ENCODE results near the gene RXRA.

RXRA gene

GRCh38 chr9:134325813-134326723 is at the start of gene RXRA:
TSS of gene RXRA (plus strand) at chr9:134326455. CDS start at chr9:134326632, 177 bp downstream.
- DNase-seq (ENCODE audit: insufficient read length, low spot score) (peak; percentile 72), FAIRE-seq (no peak)

GRCh38 chr9:134278286-134278685 is 48.0 kb upstream of the RXRA start:
- DNase-seq (ENCODE audit: insufficient read length, low spot score) (no peak), FAIRE-seq (no peak)

GRCh38 chr9:134278974-134279640 is 47.1 kb upstream of the RXRA start:
- DNase-seq (ENCODE audit: insufficient read length, low spot score): no peak
- peak; percentile 95 for FAIRE-seq

GRCh38 chr9:134282138-134282650 is 44.1 kb upstream of the RXRA start:
- no peak for FAIRE-seq
- DNase-seq (ENCODE audit: insufficient read length, low spot score): no peak

GRCh38 chr9:134283111-134283515 is 43.1 kb upstream of the RXRA start:
- DNase-seq (ENCODE audit: insufficient read length, low spot score): no peak
- no peak for FAIRE-seq

GRCh38 chr9:134283692-134284265 is 42.5 kb upstream of the RXRA start:
- no peak for FAIRE-seq

GRCh38 chr9:134284273-134284672 is 42.0 kb upstream of the RXRA start:
- FAIRE-seq (no peak), DNase-seq (ENCODE audit: insufficient read length, low spot score) (no peak)

More at GRCh38 chr9:134283692-134284265, 42.5 kb upstream of the RXRA start:
- no peak for DNase-seq (ENCODE audit: insufficient read length, low spot score)

GRCh38 chr9:134284741-134285140 is 41.5 kb upstream of the RXRA start:
- FAIRE-seq (no peak), DNase-seq (ENCODE audit: insufficient read length, low spot score) (no peak)

GRCh38 chr9:134285215-134285845 is 40.9 kb upstream of the RXRA start:
- FAIRE-seq: peak; percentile 89
- DNase-seq (ENCODE audit: insufficient read length, low spot score): no peak

GRCh38 chr9:134286471-134287245 is 39.6 kb upstream of the RXRA start:
- DNase-seq (ENCODE audit: insufficient read length, low spot score): no peak

GRCh38 chr9:134287591-134288491 is 38.4 kb upstream of the RXRA start:
- DNase-seq (ENCODE audit: insufficient read length, low spot score) (no peak), FAIRE-seq (no peak)

More at GRCh38 chr9:134286471-134287245, 39.6 kb upstream of the RXRA start:
- no peak for FAIRE-seq

GRCh38 chr9:134288746-134289145 is 37.5 kb upstream of the RXRA start:
- FAIRE-seq: no peak
- DNase-seq (ENCODE audit: insufficient read length, low spot score): no peak

- no peak for FAIRE-seq
- no peak for DNase-seq (ENCODE audit: insufficient read length, low spot score)
Measured at GRCh38 chr9:134289241-134289875, 36.9 kb upstream of the RXRA start.

GRCh38 chr9:134290603-134291451 is 35.4 kb upstream of the RXRA start:
- no peak for FAIRE-seq
- no peak for DNase-seq (ENCODE audit: insufficient read length, low spot score)

GRCh38 chr9:134291452-134291881 is 34.8 kb upstream of the RXRA start:
- FAIRE-seq (no peak), DNase-seq (ENCODE audit: insufficient read length, low spot score) (no peak)

- FAIRE-seq (no peak), DNase-seq (ENCODE audit: insufficient read length, low spot score) (no peak)
Measured at GRCh38 chr9:134291961-134292871, 34.0 kb upstream of the RXRA start.

Measured in HTR-8/SVneo (cell line).